Omental fat pad (tissue), 4 donors: ENCODE measurements around the gene ADAM22. TPM values are rescaled to one million over a fixed set of nuclear protein-coding genes. Genes with fewer than 3 reads are reported as not detected.

ENCODE experiments used
- ATAC-seq: fragments of 150-250 bp; one replicate; pipeline ENCODE4 v1.9.1; 2016; ENCODE audit warnings: mild to moderate bottlenecking, moderate library complexity; ENCODE audit not compliant: low FRiP score
- DNase-seq: peaks from one replicate; pipeline ENCODE4 v3.0.0-alpha.2; 2019; ENCODE audit warnings: low spot score
- CTCF ChIP-seq, 3 donors: fragments of 450-650 bp; IDR thresholded peaks; one replicate each; pipeline ENCODE4 v1.5.1; 2016 to 2017; ENCODE audit warnings: antibody characterized with exemption in 3 of 3, mild to moderate bottlenecking in 3 of 3, moderate library complexity in 2 of 3
- total RNA-seq, 4 donors: library from RNA; depleted of rRNA; stranded (reverse); fragments of >200 nt; gene quantifications; one replicate each; pipeline ENCODE4 v1.1.0, GENCODE V29; 2016

Gene ADAM22
- total RNA-seq, 4 donors from 2014 or later, result 0.82 to 7.3 (median 3.4) TPM

GRCh38 chr7:88037050-88037449, 103.0 kb downstream of the ADAM22 start:
- DNase-seq (no peak), ATAC-seq (no peak)
- TF ChIP-seq CTCF (IDR thresholded peaks at IDR 0.05), result no peak

- ATAC-seq (no peak), DNase-seq (no peak)
- TF ChIP-seq CTCF (IDR thresholded peaks at IDR 0.05), result no peak
Measured at GRCh38 chr7:88040694-88041093, 106.6 kb downstream of the ADAM22 start.

- TF ChIP-seq CTCF (IDR thresholded peaks at IDR 0.05), result no peak
- no peak for DNase-seq
- no peak for ATAC-seq
Measured at GRCh38 chr7:88041583-88041982, 107.5 kb downstream of the ADAM22 start.

- DNase-seq (no peak), ATAC-seq (no peak)
- no peak for TF ChIP-seq CTCF (IDR thresholded peaks at IDR 0.05)
Measured at GRCh38 chr7:88042157-88042556, 108.1 kb downstream of the ADAM22 start.

- ATAC-seq (no peak), DNase-seq (no peak)
Measured at GRCh38 chr7:88042803-88043202, 108.8 kb downstream of the ADAM22 start.

GRCh38 chr7:88044069-88044468, 110.0 kb downstream of the ADAM22 start:
- DNase-seq, result no peak
- no peak for ATAC-seq
- no peak for TF ChIP-seq CTCF (IDR thresholded peaks at IDR 0.05)

More at GRCh38 chr7:88042803-88043202, 108.8 kb downstream of the ADAM22 start:
- no peak for TF ChIP-seq CTCF (IDR thresholded peaks at IDR 0.05)

- no peak for DNase-seq
- no peak for ATAC-seq
- no peak for TF ChIP-seq CTCF (IDR thresholded peaks at IDR 0.05)
Measured at GRCh38 chr7:88046839-88047573, 113.0 kb downstream of the ADAM22 start.
